HG03469 (cell line): ENCODE data around the gene PHF23.

Experiments
- ATAC-seq: cut with Tn5 transposase; IDR thresholded peaks from one replicate; pipeline ENCODE4 v1.9.1; 2021; ENCODE audit warnings: mild to moderate bottlenecking, moderate library complexity, moderate number of reproducible peaks; ENCODE audit not compliant: unreplicated experiment

PHF23 gene

DNA sequence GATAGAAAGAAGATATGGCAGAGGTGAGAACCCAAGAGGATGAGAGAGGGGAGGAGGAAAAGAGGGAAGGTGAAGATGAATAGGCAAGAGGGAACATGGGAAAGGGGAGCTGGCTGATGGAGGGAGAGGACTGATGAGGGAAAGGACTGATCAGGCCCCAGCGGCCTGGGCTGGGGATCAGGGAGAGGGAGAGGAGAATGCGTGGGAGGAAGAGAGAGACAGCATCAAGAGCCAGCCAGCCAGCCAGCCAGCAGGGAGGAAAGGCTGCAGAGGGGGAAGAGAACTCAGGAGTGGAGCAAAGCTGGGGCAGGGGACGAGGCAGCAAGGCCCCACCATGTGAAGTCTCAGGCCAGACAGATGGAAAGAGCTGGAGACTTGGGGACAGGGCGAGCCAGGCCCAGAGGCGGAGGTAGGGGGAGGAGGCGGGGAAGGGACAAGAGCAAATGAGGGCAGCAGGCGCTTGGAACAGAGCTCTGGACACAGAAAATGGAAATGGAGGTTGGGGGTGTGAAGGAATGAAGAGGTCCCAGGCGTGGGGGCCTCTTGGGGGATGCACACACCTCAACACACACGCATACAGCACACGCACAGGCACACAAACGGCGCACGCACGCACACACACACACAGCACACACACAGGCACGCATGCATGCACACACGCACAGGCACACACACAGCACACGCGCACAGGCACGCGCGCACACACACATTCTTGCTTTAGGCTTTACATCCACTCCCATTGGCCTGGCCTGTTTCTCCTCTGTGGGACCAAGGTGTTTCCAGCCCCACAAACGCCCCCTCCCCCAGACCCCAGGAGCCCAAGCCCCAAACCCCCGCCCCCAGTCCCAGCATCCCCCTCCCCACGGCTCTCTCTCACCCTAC lies 31.9 kb downstream of the PHF23 start:
- ATAC-seq, result no peak

- ATAC-seq, result no peak
Observed at GRCh38 chr17:7205561-7205960, 33.7 kb downstream of the PHF23 start.

GRCh38 chr17:7204828-7205461 lies 34.3 kb downstream of the PHF23 start:
- peak; percentile 64 for ATAC-seq

DNA sequence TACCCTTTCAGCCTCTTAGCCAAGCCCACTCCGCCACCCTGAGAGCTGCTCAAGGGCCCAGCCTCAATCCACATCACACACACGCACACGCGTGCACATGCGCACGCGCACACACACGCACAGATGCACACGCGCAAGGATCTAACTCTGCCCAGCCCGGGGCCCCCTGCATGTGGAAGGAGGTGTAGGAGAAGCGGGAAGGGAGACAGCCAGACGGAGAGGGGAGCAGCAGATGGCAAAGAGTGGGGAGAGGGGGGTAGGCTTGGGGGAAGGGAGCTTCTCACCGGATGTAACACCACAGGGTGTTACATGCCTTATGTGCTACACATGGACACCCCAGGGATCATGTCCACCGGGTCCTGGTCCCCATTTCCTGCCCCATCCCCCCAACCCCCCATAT lies 34.9 kb downstream of the PHF23 start:
- ATAC-seq, result no peak

DNA sequence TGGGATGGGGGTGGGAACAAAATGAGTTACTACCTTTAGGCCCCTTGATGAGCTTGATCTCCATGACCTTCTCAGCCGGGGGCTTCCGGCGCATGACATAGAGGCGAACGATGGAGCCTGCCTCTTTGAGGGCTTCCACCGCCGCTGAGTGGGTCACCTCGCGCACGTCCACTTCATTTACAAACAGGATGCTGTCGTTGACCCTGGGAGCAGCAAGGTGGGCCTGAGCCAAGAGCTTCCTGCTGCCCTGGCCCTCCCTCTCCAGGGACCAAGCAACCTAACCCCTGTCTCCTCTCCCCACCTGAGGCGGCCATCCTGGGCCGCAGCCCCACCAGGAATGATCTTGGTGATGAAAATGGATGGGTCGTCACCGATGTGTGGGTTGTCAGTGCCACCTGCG lies 35.9 kb downstream of the PHF23 start:
- no peak for ATAC-seq

DNA sequence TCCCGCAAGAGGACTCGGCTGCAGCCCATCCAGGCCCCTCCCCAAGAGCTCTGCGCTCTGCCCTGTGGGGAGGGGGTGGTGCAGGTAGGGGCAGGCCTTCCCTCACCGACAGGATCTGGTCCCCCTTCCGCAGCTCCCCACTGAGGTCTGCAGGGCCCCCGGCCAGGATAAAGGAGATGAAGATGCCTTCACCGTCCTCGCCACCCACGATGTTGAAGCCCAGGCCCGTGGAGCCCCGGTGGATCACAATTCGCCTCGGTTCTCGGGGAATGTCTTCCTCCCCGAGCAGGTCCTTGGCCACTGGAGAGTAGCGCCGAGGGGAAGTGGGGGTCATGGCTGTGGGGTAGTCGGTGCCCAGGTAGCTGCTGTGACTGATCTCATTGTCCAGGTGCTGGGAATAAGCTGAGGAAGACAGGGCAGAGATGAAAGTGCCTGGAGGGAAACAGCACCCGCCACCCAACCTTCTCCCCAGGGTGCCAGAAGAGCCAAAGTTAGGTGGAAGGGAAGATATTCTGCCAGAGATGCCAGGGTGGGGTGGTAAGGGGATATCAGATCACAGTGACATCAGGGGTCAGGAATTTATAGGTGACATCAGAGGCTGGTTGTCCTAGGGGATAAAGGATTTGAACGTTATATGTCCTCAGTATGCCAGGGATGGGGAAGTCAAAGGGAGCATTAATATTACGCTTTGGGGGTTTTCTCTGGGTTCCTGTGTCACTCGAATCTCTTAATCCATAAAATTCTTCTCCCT lies 42.4 kb downstream of the PHF23 start:
- ATAC-seq, result no peak

GRCh38 chr17:7195971-7196370 lies 43.3 kb downstream of the PHF23 start:
- ATAC-seq, result no peak

- no peak for ATAC-seq
Observed at GRCh38 chr17:7192271-7192937, 46.9 kb downstream of the PHF23 start.

- ATAC-seq, result no peak
Observed at GRCh38 chr17:7191571-7192270, 47.5 kb downstream of the PHF23 start.

DNA sequence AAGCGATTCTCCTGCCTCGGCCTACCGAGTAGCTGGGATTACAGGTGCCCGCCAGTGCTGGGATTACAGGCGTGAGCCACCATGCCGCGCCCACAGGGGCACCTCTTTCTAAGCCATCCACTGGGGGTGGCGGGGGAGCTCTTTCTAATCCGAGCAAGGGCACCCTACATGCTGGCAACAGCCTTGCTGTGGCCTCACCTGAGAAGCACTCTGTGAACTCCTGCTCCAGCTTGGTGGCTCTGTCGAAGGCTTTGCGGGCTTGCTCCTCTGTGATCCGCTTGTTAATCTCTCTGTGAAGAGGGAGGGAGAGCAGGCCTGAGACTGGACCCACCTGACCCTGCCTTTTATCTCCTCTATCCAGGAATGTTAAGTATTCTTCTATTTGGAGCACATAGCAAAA lies 48.2 kb downstream of the PHF23 start:
- no peak for ATAC-seq

DNA sequence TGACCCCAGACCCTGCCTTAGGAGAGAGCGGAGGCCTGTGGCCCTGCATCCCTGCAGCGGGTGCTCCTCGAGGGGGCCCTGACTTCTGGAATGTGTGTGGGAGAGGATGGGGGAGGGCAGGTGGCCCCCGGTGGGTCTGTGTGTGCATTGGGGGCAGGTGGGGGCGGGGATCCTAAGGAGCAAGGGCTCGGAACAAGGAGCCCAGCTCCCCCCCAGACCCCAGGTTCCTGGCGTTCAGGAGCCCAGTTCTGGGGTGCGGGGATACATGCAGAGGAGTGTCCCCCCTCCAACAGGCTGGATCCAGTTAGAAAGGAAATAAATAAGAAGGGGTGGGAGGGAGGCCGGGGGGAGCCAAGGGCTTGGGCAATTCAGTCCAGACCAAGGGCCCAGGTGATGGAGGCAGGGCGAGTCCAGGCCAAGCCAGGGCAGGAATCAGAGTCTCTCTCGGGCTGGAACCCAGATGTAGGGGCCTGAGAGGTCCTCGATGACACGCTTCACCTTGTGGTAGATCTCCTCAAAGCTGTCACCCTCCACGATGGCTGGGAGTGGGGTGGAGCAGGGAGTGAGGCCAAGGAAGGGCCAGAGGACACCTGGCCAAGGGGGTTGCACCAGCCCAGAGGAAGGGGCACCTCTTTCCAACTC lies 48.9 kb downstream of the PHF23 start:
- ATAC-seq, result no peak

DNA sequence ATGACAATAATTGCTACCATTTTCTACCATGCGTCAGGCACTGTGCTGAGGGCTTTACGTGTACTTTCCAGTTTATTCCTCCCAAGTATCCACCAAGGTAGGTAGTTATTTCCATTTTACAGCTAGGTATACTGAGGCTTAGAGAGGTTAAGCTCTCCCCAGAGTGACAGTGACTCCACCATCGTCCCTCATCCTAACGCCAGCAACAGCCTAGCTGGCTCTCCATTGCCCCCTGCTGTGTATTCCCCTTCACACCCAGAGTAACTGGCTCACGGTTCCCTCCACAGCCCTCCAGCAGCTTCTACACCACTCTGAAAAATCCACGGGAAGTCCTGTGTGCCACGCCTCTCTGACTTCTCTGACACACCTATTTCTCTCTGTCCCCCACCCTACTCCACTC lies 53.0 kb downstream of the PHF23 start:
- ATAC-seq, result no peak
